ENCODE data around the gene AKNAD1.
"Not testable (repeated sequence)": the region's sequence is repeated elsewhere in the genome, so short reads cannot be mapped to it uniquely, and the experiment has no call there.

AKNAD1 gene, protein sequence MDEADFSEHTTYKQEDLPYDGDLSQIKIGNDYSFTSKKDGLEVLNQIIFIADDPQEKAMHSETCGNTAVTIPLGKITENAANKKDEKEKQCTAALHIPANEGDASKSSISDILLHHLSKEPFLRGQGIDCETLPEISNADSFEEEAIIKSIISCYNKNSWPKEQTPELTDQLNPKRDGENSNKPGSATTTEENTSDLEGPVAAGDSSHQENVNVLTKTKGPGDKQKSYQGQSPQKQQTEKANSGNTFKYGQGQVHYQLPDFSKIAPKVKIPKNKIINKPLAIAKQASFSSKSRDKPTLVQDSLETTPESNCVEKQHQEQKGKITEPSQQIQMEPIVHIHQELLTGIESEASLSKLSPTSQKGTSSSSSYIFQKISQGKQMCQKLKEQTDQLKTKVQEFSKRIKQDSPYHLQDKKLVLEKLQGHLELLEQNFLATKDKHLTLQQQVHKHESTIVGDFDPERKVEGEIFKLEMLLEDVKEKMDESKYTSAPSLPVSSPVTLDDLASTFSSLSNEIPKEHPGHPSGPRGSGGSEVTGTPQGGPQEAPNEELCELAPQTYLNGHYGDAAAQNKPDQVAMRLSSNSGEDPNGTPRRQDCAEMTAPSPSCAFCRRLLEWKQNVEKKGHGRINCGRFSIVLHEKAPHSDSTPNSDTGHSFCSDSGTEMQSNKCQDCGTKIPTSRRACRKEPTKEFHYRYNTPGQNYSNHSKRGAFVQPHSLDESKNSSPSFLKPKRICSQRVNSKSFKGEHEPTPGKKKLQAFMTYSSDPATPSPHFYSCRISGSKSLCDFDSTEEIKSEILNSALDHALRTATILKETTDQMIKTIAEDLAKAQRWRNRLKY

DNA sequence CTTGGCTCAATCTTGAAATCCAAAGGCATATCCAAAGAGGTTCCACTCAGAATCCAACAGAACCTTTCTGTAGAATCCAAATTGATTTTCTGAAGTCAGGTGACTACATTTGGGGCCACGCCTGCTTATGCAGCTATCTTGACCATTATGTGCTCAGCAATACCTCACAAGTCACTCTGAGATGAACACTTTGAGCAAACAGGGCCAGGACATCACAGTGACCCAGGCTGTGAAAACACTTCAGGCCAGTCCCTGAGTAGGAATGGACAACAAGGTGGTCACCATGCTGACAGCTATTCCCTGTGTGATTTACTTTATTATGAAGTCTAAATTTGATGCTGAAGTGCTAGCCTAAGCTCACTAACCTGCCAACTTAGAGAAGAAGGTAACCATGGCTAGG, at the start of gene AKNAD1:
Gene AKNAD1, minus strand, starts transcription at position 101 of the 400 bp plus-strand sequence. CDS start 4,430 bp downstream, outside the sequence.
- DNase-seq, result no peak

DNA sequence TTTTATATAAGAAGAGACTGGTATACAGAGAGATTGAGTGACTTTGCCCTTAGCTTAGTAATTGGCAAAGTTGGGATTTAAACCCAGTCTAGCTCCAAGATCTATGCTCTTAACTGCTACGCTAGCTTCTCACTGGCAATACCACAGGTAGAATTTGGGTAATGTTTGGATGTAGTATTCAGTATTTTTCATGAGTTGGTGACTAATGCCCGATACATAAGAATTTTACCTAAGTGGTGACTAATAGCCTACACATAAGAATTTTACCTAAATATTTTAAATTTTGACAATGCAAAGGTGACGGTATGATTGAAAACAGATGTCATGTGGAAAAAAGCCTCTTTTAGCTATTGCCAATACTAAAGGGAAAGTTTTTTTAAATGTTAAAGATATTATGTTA, 44.2 kb upstream of the AKNAD1 start:
- DNase-seq, result no peak

DNA sequence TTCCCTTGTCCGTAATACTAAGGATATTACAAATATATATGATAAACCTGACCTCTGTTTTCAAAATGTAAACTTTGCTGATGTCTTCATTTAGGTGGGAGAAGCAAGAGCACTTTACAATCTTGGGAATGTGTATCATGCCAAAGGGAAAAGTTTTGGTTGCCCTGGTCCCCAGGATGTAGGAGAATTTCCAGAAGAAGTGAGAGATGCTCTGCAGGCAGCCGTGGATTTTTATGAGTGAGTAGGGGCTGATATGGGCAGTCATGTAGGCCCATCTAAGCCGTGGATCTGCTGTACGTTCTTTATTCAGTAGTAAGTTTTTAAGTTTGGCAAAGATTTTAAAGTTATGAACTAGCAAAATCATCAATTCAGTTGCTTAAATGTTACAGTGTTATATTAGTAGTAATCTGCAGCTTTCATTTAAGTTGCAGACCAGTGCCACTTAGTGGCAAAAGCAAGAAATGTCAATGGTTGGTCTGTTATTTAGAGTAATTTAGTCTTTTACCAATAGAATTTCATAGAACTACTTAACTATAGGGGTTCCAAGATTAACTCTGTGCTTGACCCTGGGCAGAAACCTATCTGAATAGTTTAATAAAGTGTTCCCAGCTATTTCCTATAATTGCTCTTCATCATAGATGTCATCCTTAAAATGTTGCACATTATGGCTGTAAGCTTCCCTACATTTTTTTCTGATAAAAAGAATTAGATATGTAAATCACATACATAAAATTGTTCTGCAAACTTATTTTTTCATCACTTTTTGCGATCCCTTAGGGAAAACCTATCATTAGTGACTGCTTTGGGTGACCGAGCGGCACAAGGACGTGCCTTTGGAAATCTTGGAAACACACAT, 41.2 kb upstream of the AKNAD1 start:
- DNase-seq, result peak in 4 of 6 experiments; percentile 3 to 52 (median 36)

DNA sequence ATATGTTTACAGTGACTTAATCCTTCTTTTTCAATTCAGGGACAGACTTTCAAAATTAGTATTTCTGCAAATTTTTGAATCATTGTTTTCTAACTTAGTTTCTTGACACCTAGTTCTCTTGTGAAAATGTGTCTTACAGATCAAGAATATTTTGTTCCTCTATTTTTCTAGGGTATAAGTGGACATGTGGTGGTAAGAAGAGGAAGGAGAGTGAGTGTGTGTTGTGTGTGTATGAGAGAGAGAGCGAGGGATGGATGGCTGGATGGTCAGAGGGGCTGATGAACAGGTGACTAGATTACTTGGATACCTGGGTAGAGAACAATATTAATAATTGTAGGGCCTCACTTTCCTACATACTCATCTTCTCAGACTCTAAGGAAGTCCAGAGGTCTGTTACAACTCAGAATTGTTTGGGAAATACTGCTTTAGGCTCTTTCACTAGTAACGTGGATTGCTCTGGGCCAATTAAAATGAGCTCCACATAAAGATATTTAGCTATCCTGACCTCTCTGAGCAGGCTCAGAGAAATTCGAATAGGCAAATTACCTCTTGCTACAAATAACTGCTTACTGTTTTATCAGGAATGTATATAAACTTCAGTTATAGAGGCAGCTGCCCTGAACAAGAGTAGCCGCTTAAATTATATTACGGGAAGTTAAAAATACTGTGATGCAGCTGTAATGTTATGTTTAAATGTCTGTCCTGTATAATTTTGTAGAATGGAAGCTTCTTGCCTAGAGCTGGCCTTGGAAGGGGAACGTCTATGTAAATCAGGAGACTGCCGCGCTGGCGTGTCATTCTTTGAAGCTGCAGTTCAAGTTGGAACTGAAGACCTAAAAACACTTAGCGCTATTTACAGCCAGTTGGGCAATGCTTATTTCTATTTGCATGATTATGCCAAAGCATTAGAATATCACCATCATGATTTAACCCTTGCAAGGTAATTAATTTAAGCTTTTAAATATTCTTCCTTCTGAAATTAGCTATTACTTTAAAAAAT, 39.6 kb upstream of the AKNAD1 start:
- no peak for DNase-seq

DNA sequence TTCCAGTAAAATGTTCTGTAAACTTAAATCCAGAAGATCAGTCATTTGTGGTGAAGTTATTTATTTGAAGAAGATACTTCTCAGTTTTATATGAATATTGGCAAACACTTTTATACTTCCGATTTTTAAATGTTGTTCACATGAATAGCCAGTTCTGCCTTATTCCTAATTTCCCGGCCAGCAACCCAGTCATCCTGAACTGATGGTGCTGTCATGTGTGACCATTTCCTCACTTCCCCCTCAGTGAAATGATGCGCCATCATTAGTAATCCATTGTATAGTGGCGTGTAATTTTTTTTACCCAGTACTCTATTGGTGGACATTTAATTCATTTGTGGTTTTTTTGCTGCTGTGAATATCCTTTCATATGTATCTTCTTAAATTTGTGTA, 36.2 kb upstream of the AKNAD1 start:
- no peak for DNase-seq

GRCh38 chr1:108892356-108893140, 35.7 kb upstream of the AKNAD1 start:
- no peak for DNase-seq

DNA sequence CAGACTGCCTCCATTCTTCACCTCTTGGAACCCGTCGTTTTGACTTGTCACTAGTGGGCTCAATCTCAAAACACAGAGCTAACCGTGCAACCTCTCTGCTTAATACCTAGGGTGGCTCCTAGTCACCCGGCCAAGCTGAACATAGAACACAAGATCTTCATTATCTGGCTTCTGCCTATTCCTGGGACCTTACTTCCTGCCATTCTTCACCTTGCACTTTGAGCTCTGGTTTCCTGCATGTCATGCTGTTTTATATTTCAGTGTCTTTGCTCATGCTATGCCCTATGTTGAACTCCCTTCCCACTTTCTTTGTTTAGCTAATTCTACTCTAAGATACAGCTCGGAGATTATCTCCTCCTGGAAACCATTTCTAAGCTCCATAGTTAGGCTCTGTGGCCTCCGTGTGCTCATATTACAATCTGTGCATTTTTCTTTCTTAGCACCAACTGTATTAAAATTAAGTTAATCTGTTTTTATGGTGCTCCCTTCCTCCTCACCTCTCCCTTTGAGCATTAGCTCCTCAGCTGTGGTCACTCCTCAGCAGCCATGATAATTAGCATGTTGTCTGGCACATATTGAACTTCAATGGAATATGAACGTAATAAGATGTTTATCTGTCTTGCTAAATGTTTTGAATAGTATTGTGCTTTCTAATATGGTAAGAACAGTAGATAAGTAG, 33.0 kb upstream of the AKNAD1 start:
- DNase-seq, result no peak

DNA sequence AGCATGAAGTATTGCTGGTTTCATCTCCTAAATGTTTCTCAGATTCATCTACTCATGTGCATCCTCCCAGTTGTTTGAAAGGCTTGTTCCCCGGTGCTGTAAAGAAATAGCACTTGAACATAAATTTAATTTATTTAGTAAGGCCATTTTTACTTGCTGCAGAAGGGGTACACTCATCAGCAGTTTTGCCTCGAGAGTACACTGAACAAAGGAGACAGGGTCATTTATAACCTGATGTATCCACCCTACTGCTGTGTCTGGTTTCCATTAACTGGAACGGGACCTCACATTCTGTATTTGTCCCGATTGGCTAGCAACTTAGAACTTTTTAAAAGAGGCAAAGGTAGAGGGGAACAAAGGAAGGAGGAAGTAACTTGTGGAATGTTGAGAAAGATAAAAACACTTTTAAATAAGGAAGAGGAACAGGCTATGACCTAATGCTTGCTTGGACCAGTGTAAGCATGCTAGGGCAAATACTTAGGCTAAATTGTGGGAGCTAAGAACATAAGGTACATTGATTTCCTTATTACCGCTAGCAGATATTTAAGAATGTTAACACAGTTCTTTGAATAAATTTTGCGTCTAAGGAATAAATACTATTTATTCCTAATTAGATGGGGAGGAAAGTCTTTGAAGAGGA, 32.2 kb upstream of the AKNAD1 start:
- DNase-seq, result not testable (repeated sequence)

DNA sequence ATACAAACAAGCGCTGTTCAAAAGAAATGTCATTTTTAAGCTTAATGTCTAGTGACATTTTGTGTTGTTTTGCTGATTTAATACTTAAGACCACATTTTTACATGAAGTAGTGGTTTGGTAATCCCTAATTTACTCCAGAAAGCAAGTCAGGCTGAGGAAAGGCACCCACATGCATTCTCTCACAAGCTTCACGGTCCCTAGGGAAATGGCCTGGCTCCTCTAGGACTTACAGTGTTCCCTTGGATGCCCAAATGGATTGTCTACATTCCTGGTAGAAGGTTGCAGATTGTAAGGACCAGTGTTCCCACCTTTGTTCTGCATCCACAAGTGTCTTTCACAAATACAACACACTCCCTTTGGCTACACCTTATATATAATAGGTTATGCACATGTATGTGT, 29.4 kb upstream of the AKNAD1 start:
- no peak for DNase-seq

- no peak for DNase-seq
Observed at GRCh38 chr1:108884968-108885367, 28.1 kb upstream of the AKNAD1 start.

DNA sequence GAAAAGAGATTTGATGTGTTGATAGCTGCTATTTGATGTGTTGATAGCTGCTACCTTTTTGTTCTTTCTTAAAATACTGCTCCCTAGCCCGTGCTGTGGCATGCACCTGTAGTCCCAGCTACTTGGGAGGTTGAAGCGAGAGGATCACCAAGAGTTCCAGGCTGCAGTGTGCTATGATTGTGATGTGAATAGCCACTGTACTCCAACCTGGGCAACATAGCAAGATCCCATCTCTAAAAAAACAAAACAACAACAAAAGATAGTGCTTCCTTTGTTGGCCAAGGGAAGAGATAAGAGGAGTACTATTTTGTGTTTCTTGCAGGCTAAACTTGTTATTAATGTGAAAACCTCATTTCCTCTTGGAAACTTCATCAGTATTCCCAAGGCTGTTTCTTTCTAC, 25.9 kb upstream of the AKNAD1 start:
- no peak for DNase-seq

DNA sequence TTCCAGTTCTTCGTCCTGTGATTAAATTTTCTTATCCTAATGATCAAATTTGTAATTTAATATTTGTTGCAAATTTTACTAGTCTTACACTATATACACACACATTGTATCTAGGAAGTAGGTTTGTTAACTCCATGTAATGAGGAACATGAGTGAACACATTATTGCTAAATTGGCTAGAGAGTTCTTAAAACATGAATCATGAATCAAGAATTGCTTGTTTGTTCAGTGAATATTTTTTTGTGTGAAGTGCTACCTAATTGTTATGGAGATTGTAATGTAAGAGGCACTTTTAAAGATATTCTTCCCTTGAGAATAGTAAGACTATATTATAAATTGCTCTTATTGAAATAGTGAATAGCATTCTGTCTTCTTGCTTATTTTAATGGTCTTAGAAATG, 24.5 kb upstream of the AKNAD1 start:
- DNase-seq, result no peak

DNA sequence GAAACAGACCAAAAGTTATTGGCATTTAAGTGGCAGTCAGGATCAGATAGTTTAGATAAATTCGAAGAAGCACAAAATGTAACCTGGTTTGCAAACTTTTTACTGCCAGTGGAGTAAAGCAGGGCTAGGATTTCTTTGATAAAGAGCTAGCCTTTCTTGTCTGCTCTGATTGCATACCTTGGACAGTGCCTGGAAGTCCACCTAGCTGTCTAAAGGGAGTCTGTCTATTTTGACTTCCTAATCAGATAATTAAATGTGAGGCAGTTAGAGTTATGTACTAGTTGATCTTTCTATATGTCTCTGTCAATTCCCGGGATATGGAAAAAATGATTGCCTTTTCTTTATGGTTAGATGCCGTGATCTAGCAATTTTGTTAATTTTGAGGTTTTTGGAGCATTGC, 24.0 kb upstream of the AKNAD1 start:
- no peak for DNase-seq

- no peak for DNase-seq
Observed at GRCh38 chr1:108878678-108879077, 21.8 kb upstream of the AKNAD1 start.

- DNase-seq, result no peak
Observed at GRCh38 chr1:108878160-108878469, 21.2 kb upstream of the AKNAD1 start.

- DNase-seq, result peak in 3 of 6 experiments; percentile 3 to 20 (median 19)
Observed at GRCh38 chr1:108877348-108878159, 20.7 kb upstream of the AKNAD1 start.

DNA sequence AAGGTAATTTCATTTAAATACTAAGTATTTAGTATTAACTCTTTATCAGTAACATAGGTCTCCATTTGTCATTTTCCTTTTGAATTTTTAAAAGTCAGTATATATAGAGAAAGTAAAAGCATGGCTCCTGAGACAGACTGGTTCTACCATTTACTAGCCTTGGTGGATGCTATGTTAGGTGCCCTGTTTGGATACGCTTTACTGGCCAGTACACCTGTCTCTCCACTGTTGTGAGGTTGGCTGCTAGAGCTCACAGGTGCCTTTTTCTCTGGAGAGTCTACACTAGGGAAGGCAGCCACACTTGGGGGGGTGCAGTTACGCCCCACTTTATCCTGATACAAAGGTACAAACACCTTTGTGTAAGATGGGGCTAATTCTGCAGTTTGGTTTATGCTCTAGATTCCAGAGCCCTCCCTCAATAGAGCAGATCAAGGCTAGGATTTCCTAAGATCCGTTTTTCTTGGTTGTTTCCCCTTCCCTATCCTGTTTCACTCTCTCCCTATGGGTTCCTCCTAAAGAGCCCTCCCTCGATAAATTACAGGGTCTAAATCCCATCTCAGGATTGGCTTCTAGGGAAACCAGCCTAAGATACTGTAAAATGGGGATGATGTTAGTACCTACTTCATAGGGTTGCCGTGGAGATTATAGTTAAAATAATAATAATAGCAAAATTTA, 14.3 kb upstream of the AKNAD1 start:
- no peak for DNase-seq

GRCh38 chr1:108865316-108865910, 8.5 kb upstream of the AKNAD1 start:
- DNase-seq, result no peak
